ENCODE measurements around the gene CYRIA.

GRCh38 chr2:16638946-16639345 is 26.7 kb downstream of the CYRIA start:
- TF ChIP-seq CTCF (IDR thresholded peaks at IDR 0.05): no peak
- no peak for TF ChIP-seq POLR2A (IDR thresholded peaks at IDR 0.05)
